HepG2 (cell line): ENCODE results near the gene RPL31. TPM values are rescaled to one million over a fixed set of nuclear protein-coding genes. Genes with fewer than 3 reads are reported as not detected.
A peak's percentile ranks its signal among the peaks of the same experiment; 100 is the strongest.

Source experiments
- ATF2 ChIP-seq: sonication (generic); formaldehyde crosslinking; IDR thresholded peaks from 2 replicates; pipeline ENCODE4 v1.4.0; 2020; ENCODE audit warnings: missing genetic modification reagents
- BRD4 ChIP-seq: sonication (generic); formaldehyde crosslinking; IDR thresholded peaks from 2 replicates; pipeline ENCODE4 v1.4.0; 2020; ENCODE audit warnings: missing genetic modification reagents
- CBFB ChIP-seq: sonication (generic); formaldehyde crosslinking; IDR thresholded peaks from 2 replicates; pipeline ENCODE4 v1.4.0; 2020; ENCODE audit warnings: missing genetic modification reagents
- FLYWCH1 ChIP-seq: sonication (generic); formaldehyde crosslinking; IDR thresholded peaks from 2 replicates; pipeline ENCODE4 v1.8.1; 2023; ENCODE audit warnings: mild to moderate bottlenecking, missing genetic modification reagents
- FOXO1 ChIP-seq: sonication (generic); formaldehyde crosslinking; IDR thresholded peaks from 2 replicates; pipeline ENCODE4 v1.4.0; 2020; ENCODE audit warnings: missing genetic modification reagents
- GTF2F1 ChIP-seq: fragments of 150-350 bp; IDR thresholded peaks from 2 replicates; pipeline ENCODE4 v1.6.1; 2014; ENCODE audit warnings: low read length
- HCFC1 ChIP-seq: fragments of 150-350 bp; IDR thresholded peaks from 2 replicates; pipeline ENCODE4 v1.6.1; 2014; ENCODE audit warnings: low read depth, low read length
- HDAC1 ChIP-seq: sonication (generic); formaldehyde crosslinking; IDR thresholded peaks from 2 replicates; pipeline ENCODE4 v1.5.1; 2020; ENCODE audit warnings: mild to moderate bottlenecking, missing genetic modification reagents
- HOXA7 ChIP-seq: sonication (generic); formaldehyde crosslinking; IDR thresholded peaks from 2 replicates; pipeline ENCODE4 v1.8.1; 2022; ENCODE audit warnings: mild to moderate bottlenecking, missing genetic modification reagents, moderate library complexity
- RORA ChIP-seq: sonication (generic); formaldehyde crosslinking; IDR thresholded peaks from 2 replicates; pipeline ENCODE4 v1.5.0; 2020; ENCODE audit warnings: mild to moderate bottlenecking, missing genetic modification reagents, moderate library complexity
- SCMH1 ChIP-seq: sonication (generic); formaldehyde crosslinking; IDR thresholded peaks from 2 replicates; pipeline ENCODE4 v1.9.0; 2021; ENCODE audit warnings: missing genetic modification reagents, mild to moderate bottlenecking, borderline replicate concordance
- SPEN ChIP-seq: sonication (generic); formaldehyde crosslinking; IDR thresholded peaks from 2 replicates; pipeline ENCODE4 v1.5.1; 2020; ENCODE audit warnings: low read depth, mild to moderate bottlenecking, missing genetic modification reagents
- SRSF4 ChIP-seq: fragments of 200-400 bp; formaldehyde crosslinking; IDR thresholded peaks from one replicate; pipeline ENCODE4 v1.6.1; 2018; ENCODE audit warnings: mild to moderate bottlenecking, low read depth, low read length, moderate library complexity; ENCODE audit not compliant: poor library complexity, severe bottlenecking
- TARDBP ChIP-seq: sonication (generic); formaldehyde crosslinking; IDR thresholded peaks from 2 replicates; pipeline ENCODE4 v1.8.0; 2022; ENCODE audit warnings: mild to moderate bottlenecking, missing genetic modification reagents
- TRIM24 ChIP-seq: sonication (generic); formaldehyde crosslinking; IDR thresholded peaks from 2 replicates; pipeline ENCODE4 v1.8.0; 2022; ENCODE audit warnings: mild to moderate bottlenecking, missing genetic modification reagents
- ZBTB2 ChIP-seq: sonication (generic); formaldehyde crosslinking; IDR thresholded peaks from 2 replicates; pipeline ENCODE4 v1.8.0; 2022; ENCODE audit warnings: low read depth, missing genetic modification reagents
- ZEB1 ChIP-seq: IDR thresholded peaks from 2 replicates; pipeline ENCODE4 v1.6.1; 2012; ENCODE audit warnings: mild to moderate bottlenecking, low read depth, inconsistent platforms; ENCODE audit not compliant: insufficient replicate concordance
- ZNF205 ChIP-seq: IDR thresholded peaks from 2 replicates; pipeline ENCODE4 v1.6.1; 2018; ENCODE audit warnings: missing biosample characterization, missing genetic modification reagents
- ZNF414 ChIP-seq: sonication (generic); formaldehyde crosslinking; IDR thresholded peaks from 2 replicates; pipeline ENCODE4 v1.5.0; 2020; ENCODE audit warnings: missing genetic modification reagents
- ZNF652 ChIP-seq: IDR thresholded peaks from 2 replicates; pipeline ENCODE4 v1.6.1; 2016; ENCODE audit warnings: low read depth, borderline replicate concordance
- ZNF775 ChIP-seq: sonication (generic); formaldehyde crosslinking; IDR thresholded peaks from 2 replicates; pipeline ENCODE4 v1.4.0; 2020; ENCODE audit warnings: missing genetic modification reagents, mild to moderate bottlenecking, moderate library complexity, borderline replicate concordance
- ZNF781 ChIP-seq: sonication (generic); formaldehyde crosslinking; IDR thresholded peaks from 2 replicates; pipeline ENCODE4 v1.5.1; 2020; ENCODE audit warnings: borderline replicate concordance, mild to moderate bottlenecking, missing genetic modification reagents; ENCODE audit errors: not compliant biosample characterization
- ZZZ3 ChIP-seq: sonication (generic); formaldehyde crosslinking; IDR thresholded peaks from 2 replicates; pipeline ENCODE4 v1.4.0; 2020; ENCODE audit warnings: missing genetic modification reagents, mild to moderate bottlenecking, borderline replicate concordance
- polyA plus RNA-seq, 8 experiments: library from polyadenylated mRNA; depleted of rRNA in 3 of 8; stranded (reverse) in 7 of 8; unstranded in 1 of 8; fragments of >200 nt; fragmentation: Illumina TruSeq in 4 of 8; extraction: Trizol in 4 of 8; gene quantifications; 2 replicates each; pipeline versions ENCODE4 v1.2.1 to v1.2.3, GENCODE V29; 2011 to 2016; ENCODE audit warnings: low read depth in 4 of 8, missing spikeins in 1 of 8, mixed read lengths in 1 of 8; ENCODE audit not compliant: insufficient read depth in 1 of 8
- total RNA-seq, 5 experiments: library from RNA; depleted of rRNA; stranded (reverse); fragments of >200 nt; fragmentation: Illumina TruSeq; extraction: Trizol; gene quantifications; 2 replicates each; pipeline ENCODE4 v1.2.3, GENCODE V29; 2016; ENCODE audit warnings: low read depth in 1 of 5
- TF ChIP-seq, protein P1 (sequence below): sonication (generic); formaldehyde crosslinking; IDR thresholded peaks from 2 replicates; pipeline ENCODE4 v1.9.0; 2021; ENCODE audit warnings: missing genetic modification reagents, borderline replicate concordance

Gene RPL31
- total and polyA plus RNA-seq, 2 of the 13 experiments (the other 11 are each of a cell fraction or from before 2014, with no cell fraction given), result 3,331 to 3,582 TPM

GRCh38 chr2:101001691-101002561 lies at the start of gene RPL31 (continued):
- TF ChIP-seq FLYWCH1 (CRISPR knock-in tag), result peak; percentile 96
- TF ChIP-seq SRSF4, result peak; percentile 39
- TF ChIP-seq ZNF652 (CRISPR knock-in tag), result peak; percentile 62
- peak; percentile 92; the same call in 1 of the 2 replicates for TF ChIP-seq ZNF205 (CRISPR knock-in tag)
- peak; percentile 78 for TF ChIP-seq FOXO1 (CRISPR knock-in tag)
- TF ChIP-seq CBFB, result peak; percentile 85; the same call in 1 of the 2 replicates
- TF ChIP-seq TRIM24 (CRISPR knock-in tag), result no peak
- peak; percentile 98 for TF ChIP-seq ATF2 (CRISPR knock-in tag)
- peak; percentile 97 for TF ChIP-seq BRD4 (CRISPR knock-in tag)
- peak; percentile 100 for TF ChIP-seq SPEN (CRISPR knock-in tag)
- peak; percentile 89 for TF ChIP-seq ZBTB2 (CRISPR knock-in tag)
- TF ChIP-seq ZNF781 (CRISPR knock-in tag), result peak; percentile 99
- peak; percentile 96 for TF ChIP-seq ZNF414 (CRISPR knock-in tag)
- no peak for TF ChIP-seq RORA (CRISPR knock-in tag)
- peak; percentile 68 for TF ChIP-seq ZEB1
- TF ChIP-seq HCFC1, result peak; percentile 71
- peak; percentile 79 for TF ChIP-seq ZNF775 (CRISPR knock-in tag)
- TF ChIP-seq HDAC1 (CRISPR knock-in tag), result peak; percentile 92; the same call in 1 of the 2 replicates
- TF ChIP-seq GTF2F1, result peak; percentile 27; the same call in 1 of the 2 replicates
- no peak for TF ChIP-seq SCMH1 (CRISPR knock-in tag)
- peak; percentile 99 for TF ChIP-seq TARDBP
- TF ChIP-seq, protein P1, sequence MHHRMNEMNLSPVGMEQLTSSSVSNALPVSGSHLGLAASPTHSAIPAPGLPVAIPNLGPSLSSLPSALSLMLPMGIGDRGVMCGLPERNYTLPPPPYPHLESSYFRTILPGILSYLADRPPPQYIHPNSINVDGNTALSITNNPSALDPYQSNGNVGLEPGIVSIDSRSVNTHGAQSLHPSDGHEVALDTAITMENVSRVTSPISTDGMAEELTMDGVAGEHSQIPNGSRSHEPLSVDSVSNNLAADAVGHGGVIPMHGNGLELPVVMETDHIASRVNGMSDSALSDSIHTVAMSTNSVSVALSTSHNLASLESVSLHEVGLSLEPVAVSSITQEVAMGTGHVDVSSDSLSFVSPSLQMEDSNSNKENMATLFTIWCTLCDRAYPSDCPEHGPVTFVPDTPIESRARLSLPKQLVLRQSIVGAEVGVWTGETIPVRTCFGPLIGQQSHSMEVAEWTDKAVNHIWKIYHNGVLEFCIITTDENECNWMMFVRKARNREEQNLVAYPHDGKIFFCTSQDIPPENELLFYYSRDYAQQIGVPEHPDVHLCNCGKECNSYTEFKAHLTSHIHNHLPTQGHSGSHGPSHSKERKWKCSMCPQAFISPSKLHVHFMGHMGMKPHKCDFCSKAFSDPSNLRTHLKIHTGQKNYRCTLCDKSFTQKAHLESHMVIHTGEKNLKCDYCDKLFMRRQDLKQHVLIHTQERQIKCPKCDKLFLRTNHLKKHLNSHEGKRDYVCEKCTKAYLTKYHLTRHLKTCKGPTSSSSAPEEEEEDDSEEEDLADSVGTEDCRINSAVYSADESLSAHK (CRISPR knock-in tag), result no peak; the same call in 1 of the 2 replicates
- peak; percentile 100; the same call in 1 of the 2 replicates for TF ChIP-seq ZZZ3 (CRISPR knock-in tag)
- TF ChIP-seq HOXA7 (CRISPR knock-in tag), result no peak; the same call in none of the 2 replicates
